Skin of body (tissue), 2 donors: ENCODE measurements around the gene CACNB2. TPM values are rescaled to one million over a fixed set of nuclear protein-coding genes. Genes with fewer than 3 reads are reported as not detected.
"Not testable (repeated sequence)": the region's sequence is repeated elsewhere in the genome, so short reads cannot be mapped to it uniquely, and the experiment has no call there.

ENCODE experiments used
- DNase-seq: peaks from one replicate; lab custom pipeline; 2025; lab: John Stamatoyannopoulos, UW
- total RNA-seq: library from RNA; depleted of rRNA; stranded (reverse); fragments of >200 nt; gene quantifications from one replicate; pipeline ENCODE4 v1.2.3, GENCODE V29; 2014

Gene CACNB2
- total RNA-seq, 1 donor from 2014 or later = 2.6 TPM

- no peak for DNase-seq
Measured at GRCh38 chr10:18400201-18400905, 260.1 kb downstream of the CACNB2 start.

GRCh38 chr10:18400906-18401245, 260.7 kb downstream of the CACNB2 start:
- DNase-seq = no peak

- no peak for DNase-seq
Measured at GRCh38 chr10:18401416-18402195, 261.4 kb downstream of the CACNB2 start.

GRCh38 chr10:18402853-18403252, 262.6 kb downstream of the CACNB2 start:
- DNase-seq = no peak

- no peak for DNase-seq
Measured at GRCh38 chr10:18404530-18404929, 264.3 kb downstream of the CACNB2 start.

- DNase-seq = no peak
Measured at GRCh38 chr10:18406136-18406535, 265.9 kb downstream of the CACNB2 start.

GRCh38 chr10:18409599-18410397, 269.6 kb downstream of the CACNB2 start:
- no peak for DNase-seq

GRCh38 chr10:18414061-18414460, 273.8 kb downstream of the CACNB2 start:
- DNase-seq = no peak

GRCh38 chr10:18417950-18418527, 277.8 kb downstream of the CACNB2 start:
- DNase-seq = no peak

- no peak for DNase-seq
Measured at GRCh38 chr10:18418541-18419215, 278.5 kb downstream of the CACNB2 start.

GRCh38 chr10:18419945-18420344, 279.7 kb downstream of the CACNB2 start:
- no peak for DNase-seq

- DNase-seq = no peak
Measured at GRCh38 chr10:18421726-18422293, 281.6 kb downstream of the CACNB2 start.

GRCh38 chr10:18423058-18423637, 282.9 kb downstream of the CACNB2 start:
- DNase-seq = no peak

- no peak for DNase-seq
Measured at GRCh38 chr10:18424200-18424599, 284.0 kb downstream of the CACNB2 start.

- no peak for DNase-seq
Measured at GRCh38 chr10:18429335-18429734, 289.1 kb downstream of the CACNB2 start.

- no peak for DNase-seq
Measured at GRCh38 chr10:18436902-18437301, 296.7 kb downstream of the CACNB2 start.

- no peak for DNase-seq
Measured at GRCh38 chr10:18437486-18437885, 297.3 kb downstream of the CACNB2 start.

GRCh38 chr10:18438361-18439126, 298.3 kb downstream of the CACNB2 start:
- no peak for DNase-seq

- DNase-seq = no peak
Measured at GRCh38 chr10:18439601-18440000, 299.4 kb downstream of the CACNB2 start.

- not testable (repeated sequence) for DNase-seq
Measured at GRCh38 chr10:18445635-18446034, 305.4 kb downstream of the CACNB2 start.
